NT2/D1 (cell line): ENCODE data around the gene USF3.

Source experiments
- YY1 ChIP-seq: IDR thresholded peaks from 2 replicates; pipeline ENCODE4 v1.6.1; 2011; ENCODE audit not compliant: insufficient read length, insufficient read depth
- ZNF274 ChIP-seq: IDR thresholded peaks from 2 replicates; pipeline ENCODE4 v1.6.1; 2011; ENCODE audit warnings: mild to moderate bottlenecking, low read depth, low read length

DNA sequence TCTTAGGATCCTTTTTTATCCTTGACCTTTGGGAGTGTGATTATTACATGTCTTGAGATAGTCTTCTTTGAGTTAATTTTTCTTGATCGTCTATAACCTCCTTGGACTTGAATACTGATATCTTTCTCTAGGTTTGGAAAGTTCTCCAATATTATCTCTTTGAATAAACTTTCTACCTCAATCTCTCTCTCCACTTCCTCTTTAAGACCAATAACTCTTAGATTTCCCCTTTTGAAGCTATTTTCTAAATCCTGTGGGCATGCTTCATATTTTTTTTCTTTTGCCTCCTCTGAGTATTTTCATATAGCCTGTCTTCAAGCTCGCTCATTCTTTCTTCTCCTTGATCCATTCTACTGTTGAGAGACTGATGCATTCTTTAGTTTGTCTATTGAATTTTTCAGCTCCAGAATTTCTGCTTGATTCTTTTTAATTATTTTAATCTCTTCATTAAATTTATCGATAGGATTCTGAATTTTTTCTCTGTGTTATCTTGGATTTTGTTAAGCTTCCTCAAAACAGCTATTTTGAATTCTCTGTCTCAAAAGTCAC lies 12.1 kb downstream of the USF3 start:
- TF ChIP-seq ZNF274: no peak
- no peak for TF ChIP-seq YY1
